Colonic mucosa (tissue), 4 donors: ENCODE measurements around the gene CORO2B. TPM values are rescaled to one million over a fixed set of nuclear protein-coding genes. Genes with fewer than 3 reads are reported as not detected.
A peak's percentile ranks its signal among the peaks of the same experiment; 100 is the strongest.

Experiments
- DNase-seq: peaks from one replicate; pipeline ENCODE4 v3.0.0-alpha.2; 2020
- H3K27ac ChIP-seq: fragments of 200-600 bp; one replicate; pipeline ENCODE4 v1.8.0; 2021
- H3K27me3 ChIP-seq: fragments of 200-600 bp; one replicate; pipeline ENCODE4 v1.8.0; 2021
- H3K36me3 ChIP-seq: fragments of 200-600 bp; one replicate; pipeline ENCODE4 v1.8.0; 2021
- H3K4me1 ChIP-seq: fragments of 200-600 bp; one replicate; pipeline ENCODE4 v1.8.0; 2021; ENCODE audit warnings: mild to moderate bottlenecking
- H3K4me3 ChIP-seq: fragments of 200-600 bp; one replicate; pipeline ENCODE4 v1.8.0; 2021
- H3K9ac ChIP-seq, 2 donors: one replicate each; pipeline ENCODE4 v1.7.0; 2013; ENCODE audit warnings: control low read depth in 2 of 2, low read depth in 2 of 2, low read length in 2 of 2
- H3K9me3 ChIP-seq: fragments of 200-600 bp; one replicate; pipeline ENCODE4 v1.8.0; 2021
- intact Hi-C: fragments of 100-400 bp; cut with DNase I; formaldehyde crosslinking; loops from one replicate; pipeline ENCODE4 v1.14.1; 2022
- total RNA-seq, 2 donors: library from RNA; stranded (reverse); fragmentation: NEBNext Ultra II Directional in 1 of 2; extraction: Animal tissue kit (Norgen Biotek cat#: 25700) in 1 of 2; gene quantifications; one replicate each; pipeline ENCODE4 v1.2.1, GENCODE V29; 2021
- TF ChIP-seq, protein P1 (sequence below): fragments of 200-600 bp; IDR thresholded peaks from one replicate; pipeline ENCODE4 v1.8.0; 2022; ENCODE audit warnings: antibody characterized with exemption, mild to moderate bottlenecking
- donor health status: healthy.
- donor health status: DM: no; HTN: no; CAD: no.
- donor health status: DM: no; HTN: no; CAD: no.

CORO2B gene
- total RNA-seq, 2 donors from 2014 or later: 0.77 to 1.2 TPM

DNA sequence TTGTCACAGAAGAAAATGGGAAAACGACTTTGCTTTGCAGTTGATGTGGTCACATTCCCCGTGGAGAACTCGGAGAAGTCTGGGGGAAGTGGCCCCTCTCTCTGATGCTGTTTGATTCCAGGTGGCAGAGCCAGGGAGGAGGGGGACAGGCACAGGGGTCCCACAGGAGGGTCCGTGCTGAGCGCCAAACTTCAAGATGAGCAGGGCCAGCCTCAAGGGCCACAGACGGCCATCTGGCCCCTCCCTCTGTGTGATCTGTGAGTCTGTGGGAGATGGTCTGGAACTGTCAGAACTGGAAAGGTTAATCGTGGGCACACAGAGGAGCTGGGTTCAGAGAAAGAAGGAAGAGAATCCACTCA lies 23.1 kb upstream of the CORO2B start:
- Histone ChIP-seq H3K4me3 (no peak overlapping the region), H3K9me3 (no peaks in the 10 kb centered on the region), H3K36me3 (no peaks in the 10 kb centered on the region), H3K9ac (no peak overlapping the region), H3K27ac (no peak overlapping the region), H3K4me1 (no peaks in the 10 kb centered on the region), H3K27me3 (peaks cover 15% of the 10 kb centered on the region)
- TF ChIP-seq, protein P1, sequence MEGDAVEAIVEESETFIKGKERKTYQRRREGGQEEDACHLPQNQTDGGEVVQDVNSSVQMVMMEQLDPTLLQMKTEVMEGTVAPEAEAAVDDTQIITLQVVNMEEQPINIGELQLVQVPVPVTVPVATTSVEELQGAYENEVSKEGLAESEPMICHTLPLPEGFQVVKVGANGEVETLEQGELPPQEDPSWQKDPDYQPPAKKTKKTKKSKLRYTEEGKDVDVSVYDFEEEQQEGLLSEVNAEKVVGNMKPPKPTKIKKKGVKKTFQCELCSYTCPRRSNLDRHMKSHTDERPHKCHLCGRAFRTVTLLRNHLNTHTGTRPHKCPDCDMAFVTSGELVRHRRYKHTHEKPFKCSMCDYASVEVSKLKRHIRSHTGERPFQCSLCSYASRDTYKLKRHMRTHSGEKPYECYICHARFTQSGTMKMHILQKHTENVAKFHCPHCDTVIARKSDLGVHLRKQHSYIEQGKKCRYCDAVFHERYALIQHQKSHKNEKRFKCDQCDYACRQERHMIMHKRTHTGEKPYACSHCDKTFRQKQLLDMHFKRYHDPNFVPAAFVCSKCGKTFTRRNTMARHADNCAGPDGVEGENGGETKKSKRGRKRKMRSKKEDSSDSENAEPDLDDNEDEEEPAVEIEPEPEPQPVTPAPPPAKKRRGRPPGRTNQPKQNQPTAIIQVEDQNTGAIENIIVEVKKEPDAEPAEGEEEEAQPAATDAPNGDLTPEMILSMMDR: no peak
- no peak for DNase-seq
- intact Hi-C loops: loop anchor here (2.0 to 5.0 kb wide), 2 partner anchors 97 to 119 kb away; no protein-coding TSS in a partner anchor

- DNase-seq: no peak
- peaks cover 15% of the 10 kb centered on the region for H3K27me3 ChIP-seq
These were observed 22.4 kb upstream of the CORO2B start for GRCh38 chr15:68556139-68556990.

GRCh38 chr15:68557469-68558317 lies 21.1 kb upstream of the CORO2B start:
- DNase-seq: no peak
- no peaks in the 10 kb centered on the region for H3K36me3 ChIP-seq
- H3K27ac ChIP-seq: no peak overlapping the region
- H3K9ac ChIP-seq: no peak overlapping the region
- TF ChIP-seq, protein P1: no peak
- H3K27me3 ChIP-seq: peaks cover 15% of the 10 kb centered on the region
- H3K4me1 ChIP-seq: no peaks in the 10 kb centered on the region
- no peaks in the 10 kb centered on the region for H3K9me3 ChIP-seq
- intact Hi-C loops: loop anchor here (5.0 kb wide), 1 partner anchor 95 kb away; no protein-coding TSS in a partner anchor
- H3K4me3 ChIP-seq: no peak overlapping the region

More at GRCh38 chr15:68556139-68556990, 22.4 kb upstream of the CORO2B start:
- H3K9ac ChIP-seq: no peak overlapping the region
- intact Hi-C loops: loop anchor here (5.0 kb wide), 1 partner anchor 96 kb away; no protein-coding TSS in a partner anchor
- TF ChIP-seq, protein P1: no peak
- no peaks in the 10 kb centered on the region for H3K9me3 ChIP-seq
- no peak overlapping the region for H3K27ac ChIP-seq
- no peaks in the 10 kb centered on the region for H3K36me3 ChIP-seq
- H3K4me1 ChIP-seq: no peaks in the 10 kb centered on the region
- H3K4me3 ChIP-seq: no peak overlapping the region

GRCh38 chr15:68558318-68559305 lies 20.2 kb upstream of the CORO2B start:
- no peak overlapping the region for H3K27ac ChIP-seq
- intact Hi-C loops: loop anchor here (5.0 kb wide), 1 partner anchor 94 kb away; no protein-coding TSS in a partner anchor
- no peak overlapping the region for H3K9ac ChIP-seq
- peaks cover 15% of the 10 kb centered on the region for H3K27me3 ChIP-seq
- DNase-seq: no peak
- H3K4me3 ChIP-seq: peak overlapping the region; percentile 39
- no peaks in the 10 kb centered on the region for H3K36me3 ChIP-seq
- no peaks in the 10 kb centered on the region for H3K9me3 ChIP-seq
- TF ChIP-seq, protein P1: no peak
- H3K4me1 ChIP-seq: no peaks in the 10 kb centered on the region
